Measurements from ENCODE around the gene PLP2.

DNA sequence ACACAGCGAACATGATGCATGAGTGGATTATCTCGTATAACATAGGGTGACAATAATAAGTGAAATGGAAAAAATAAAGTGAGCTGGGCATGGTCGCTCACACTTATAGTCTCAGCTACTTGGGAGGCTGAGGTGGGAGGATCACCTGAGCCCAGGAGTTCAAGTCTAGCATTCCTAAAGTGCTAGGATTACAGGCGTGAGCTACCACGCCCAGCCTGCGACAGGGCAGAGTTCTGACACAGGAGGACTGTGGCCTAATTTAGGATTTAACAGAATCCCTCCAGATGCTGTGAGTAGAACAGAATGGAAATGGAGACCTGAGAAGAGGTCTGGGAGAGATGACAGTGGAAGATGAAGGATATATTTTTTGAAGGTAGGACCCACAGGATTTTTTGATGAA is 17.9 kb downstream of the PLP2 start:
- TF ChIP-seq CTCF (IDR thresholded peaks at IDR 0.05) (no peak), EP300 (IDR thresholded peaks at IDR 0.05) (no peak), POLR2AphosphoS5 (IDR thresholded peaks at IDR 0.05) (no peak)
